Kidney tubule cell (primary cell): ENCODE measurements around the gene ZNF678.
"Not testable (repeated sequence)": the region's sequence is repeated elsewhere in the genome, so short reads cannot be mapped to it uniquely, and the experiment has no call there.

Experiments used
- DNase-seq: peaks from one replicate; pipeline ENCODE4 v3.0.0-alpha.2; 2018; ENCODE audit warnings: low spot score

The ZNF678 gene

DNA sequence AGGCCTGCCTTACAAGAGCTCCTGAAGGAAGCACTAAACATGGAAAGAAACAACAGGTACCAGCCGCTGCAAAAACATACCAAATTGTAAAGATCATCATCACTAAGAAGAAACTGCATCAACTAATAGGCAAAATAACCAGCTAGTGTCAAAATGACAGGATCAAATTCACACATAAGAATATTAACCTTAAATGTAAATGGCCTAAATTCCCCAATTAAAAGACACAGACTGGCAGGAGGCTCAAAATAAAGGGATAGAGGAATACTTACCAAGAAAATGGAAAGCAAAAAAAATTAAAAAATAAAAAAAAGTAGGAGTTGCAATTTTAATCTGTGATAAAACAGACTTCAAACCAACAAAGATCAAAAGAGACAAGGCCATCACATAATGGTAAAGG is 11.5 kb upstream of the ZNF678 start:
- not testable (repeated sequence) for DNase-seq

DNA sequence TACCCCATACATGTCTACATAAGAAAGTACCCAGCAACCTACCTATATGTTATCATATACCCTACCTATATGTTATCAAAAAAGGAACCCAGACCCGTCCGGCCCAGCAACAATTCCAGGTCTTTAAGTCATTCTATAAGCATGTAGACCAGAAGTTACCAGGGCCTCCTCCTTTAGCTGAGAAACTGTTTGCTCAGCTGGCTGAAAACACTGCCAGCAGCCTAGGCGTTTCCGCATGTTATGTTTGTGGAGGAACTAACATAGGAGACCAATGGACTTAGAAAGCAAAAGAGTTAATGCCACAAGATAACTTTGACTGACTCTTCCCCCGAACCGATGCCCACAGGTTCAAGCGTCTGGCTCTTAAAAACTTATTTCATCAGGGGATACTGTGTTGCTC is 7.1 kb upstream of the ZNF678 start:
- DNase-seq = no peak

DNA sequence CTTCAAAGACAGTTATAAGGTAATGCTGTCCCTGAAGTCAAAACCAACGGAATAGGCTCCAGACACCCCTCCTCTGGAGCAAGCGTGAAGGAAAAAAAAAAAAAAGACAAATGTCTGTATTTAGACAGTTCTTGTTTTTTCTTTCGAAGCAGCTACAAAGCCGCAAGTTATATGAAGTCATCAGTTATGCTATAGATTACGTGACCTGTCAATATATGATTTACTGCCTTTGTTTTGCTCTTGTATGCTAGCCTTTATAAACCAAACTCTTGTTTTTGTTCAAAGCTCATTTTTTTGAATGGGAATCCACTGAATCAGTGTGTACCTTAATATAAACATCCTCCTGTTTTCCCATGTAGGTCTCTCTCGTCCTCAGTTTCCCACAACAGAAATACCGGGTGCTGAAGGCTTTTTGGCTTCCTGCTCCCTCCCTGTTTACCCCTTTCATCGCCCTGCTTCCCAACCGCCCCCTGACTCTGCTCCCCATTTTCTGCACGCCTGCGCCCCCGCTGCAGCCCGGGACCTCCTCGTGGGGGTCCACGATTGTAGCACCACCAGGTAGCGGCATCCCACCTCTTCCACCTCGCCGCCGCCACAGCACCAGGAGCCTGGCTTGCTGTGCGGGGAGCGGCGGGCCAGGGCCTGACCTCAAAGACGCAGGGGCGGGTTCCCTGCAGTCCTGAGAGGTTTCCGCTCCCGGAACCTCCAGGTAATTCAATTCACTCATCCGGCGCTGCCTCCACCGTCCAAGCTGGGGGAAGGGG is 5.2 kb upstream of the ZNF678 start:
- DNase-seq = no peak

DNA sequence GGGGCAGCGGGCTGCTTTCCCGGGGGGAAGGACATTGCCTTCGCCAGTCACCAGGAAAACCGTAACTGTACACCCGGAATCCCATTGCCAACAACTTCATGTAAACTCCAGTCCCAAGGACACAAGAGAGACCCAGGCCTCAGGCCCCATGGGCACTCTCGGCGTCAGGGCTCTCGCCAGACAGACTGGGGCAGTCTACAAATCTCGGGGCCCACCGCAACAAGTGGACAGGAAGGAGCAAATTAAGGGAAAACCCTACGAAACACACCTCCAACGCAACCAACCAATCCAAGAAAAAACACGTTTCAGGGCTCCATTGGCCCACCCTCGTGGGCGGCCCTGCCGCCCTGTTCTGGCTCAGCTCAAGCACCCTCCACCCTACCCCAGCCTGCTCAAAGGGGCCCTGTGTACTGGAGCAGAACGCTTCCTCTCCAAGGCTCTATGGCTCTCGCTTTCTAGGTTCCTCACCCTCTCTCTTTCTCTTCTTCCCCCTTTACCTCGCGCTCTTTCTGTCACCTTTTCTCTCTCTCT is 4.6 kb upstream of the ZNF678 start:
- DNase-seq = no peak

DNA sequence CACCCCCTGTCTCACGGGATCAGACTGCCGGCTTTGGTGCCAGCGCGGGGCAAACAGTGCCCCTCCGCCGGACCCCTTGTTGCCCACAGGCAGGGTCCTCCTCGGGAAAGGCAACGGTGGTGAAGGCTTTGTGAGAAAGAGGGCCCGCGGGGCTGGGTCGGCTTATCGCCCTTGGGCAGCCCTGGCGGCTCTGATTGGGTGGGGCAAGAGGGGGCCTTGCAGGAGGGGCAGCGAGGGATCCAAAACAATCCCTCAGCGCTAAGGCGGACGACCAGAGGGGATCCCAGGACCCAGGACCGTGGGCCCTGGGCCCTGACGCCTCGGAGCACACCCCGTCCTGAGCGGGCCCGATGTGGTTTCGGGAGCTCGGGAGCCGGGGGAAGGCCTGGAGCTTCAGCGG is 3.9 kb upstream of the ZNF678 start:
- no peak for DNase-seq

DNA sequence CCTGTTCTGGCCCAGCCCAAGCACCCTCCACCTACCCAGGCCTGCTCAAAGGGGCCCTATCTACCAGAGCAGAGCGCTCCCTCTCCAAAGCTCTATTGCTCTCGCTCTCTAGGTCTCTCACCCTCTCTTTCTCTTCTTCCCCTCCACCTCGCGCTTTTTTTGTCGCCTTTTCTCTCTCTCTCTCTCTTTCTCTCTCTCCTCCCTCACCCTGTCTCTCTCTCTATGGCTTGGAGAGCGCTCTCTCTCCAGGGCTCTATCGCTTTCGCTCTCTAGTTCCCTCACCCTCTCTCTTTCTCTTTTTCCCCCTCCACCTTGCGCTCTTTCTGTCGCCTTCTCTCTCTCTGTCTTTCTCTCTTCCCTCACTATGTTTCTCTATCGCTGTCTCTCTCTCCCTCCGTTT is 3.4 kb upstream of the ZNF678 start:
- DNase-seq = no peak

DNA sequence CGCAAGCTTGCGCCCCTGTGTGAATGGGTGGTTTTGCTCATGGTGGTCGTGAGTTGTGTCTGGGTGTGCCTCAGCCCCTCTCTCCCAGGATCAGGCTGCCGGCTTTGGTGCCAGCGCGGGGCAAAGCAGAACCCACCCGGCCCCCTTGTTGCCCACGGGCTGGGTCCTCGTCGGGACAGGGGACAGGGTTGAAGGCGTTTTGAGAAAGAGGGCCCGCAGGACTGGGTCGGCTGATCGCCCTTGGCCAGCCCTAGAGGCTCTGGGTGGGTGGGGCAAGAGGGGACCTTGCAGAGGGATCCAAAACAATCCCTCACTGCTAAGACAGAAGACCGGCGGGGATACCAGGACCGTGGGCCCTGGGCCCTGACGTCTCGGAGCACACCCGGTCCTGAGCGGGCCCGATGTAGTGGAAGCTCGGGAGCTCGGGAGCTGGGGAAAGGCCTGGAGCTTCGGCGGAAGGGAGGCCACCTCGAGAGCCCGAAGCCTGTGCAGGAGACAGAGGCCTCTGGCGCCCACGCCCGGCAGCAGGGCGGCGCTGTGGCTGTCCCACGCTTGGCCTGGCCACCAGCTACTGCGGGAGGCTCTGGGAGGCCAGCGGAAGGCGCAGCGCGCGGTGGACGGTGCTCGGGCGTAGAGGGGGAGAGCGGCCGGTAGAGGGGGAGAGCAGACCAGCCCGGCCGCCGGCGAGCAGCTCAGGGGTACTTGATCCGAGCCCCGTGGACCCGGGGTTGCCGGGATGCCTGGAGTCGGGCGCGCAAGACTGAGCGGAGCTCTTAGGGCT is 2.8 kb upstream of the ZNF678 start:
- no peak for DNase-seq

DNA sequence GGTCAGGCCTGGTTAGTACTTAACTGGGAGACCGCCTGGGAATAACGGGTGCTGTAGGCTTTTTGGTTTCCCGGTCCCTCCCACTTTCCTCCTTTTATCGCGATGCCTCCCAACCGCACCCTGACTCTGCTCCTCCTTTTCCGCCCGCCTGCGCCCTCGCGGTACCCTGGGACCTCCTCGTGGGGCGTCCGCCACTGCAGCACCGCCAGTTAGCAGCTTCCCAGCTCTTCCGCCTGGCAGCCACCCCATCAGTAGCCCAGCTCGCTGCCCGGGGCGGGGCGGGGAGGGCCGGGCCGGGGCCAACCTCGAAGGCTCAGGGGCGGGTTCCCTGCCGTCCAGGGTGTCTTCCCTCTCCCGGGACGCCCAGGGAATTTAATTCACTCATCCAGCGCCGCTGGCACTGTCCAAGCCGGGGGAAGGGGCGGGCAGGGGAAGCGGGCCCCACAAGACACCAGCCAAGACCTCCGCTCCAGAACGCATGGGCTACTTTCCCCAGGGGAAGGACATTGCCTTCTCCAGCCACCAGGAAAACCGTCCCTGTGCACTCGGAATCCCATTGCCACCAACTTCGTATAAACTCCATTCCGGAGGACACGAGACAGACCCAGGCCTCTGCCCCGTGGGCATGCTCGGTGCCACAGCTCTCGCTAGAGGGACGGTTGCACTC is 2.0 kb upstream of the ZNF678 start:
- no peak for DNase-seq

DNA sequence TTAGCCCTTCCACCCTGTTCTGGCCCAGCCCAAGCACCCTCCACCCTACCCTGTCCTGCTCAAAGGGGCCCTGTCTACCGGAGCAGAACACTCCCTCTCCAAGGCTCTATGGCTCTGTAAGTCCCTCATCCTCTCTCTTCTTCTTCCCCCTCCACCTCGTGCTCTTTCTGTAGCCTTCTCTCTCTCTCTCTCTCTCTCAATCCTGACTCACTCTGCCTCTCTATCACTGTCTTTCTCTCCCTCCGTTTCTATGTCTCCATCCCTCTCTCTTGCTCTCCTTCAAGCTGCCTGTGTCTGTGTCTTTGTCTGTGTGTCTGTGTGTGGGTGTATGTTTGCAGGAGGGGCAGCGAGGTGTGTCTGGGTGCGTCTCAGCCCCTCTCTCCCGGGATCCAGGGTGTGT is 1.3 kb upstream of the ZNF678 start:
- no peak for DNase-seq

DNA sequence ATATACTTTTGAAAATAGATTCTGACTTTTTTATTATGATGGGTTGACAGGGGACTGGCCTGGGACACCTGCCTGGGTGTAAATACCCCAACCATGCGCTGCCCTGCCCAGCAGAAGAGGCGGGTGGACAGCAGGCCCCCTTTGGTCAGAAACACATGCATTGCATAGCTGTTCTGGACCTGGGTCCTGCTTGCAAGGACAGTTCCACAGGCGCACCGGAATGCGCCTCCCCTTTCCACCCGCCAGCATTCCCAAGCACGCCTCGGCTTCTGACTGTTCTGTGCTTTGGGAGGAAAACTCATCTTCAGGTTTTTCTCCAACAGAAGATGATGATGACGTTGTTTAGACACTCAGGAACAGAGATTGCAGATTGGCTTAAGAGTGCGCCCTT is 428 bp upstream of the ZNF678 start:
- DNase-seq = no peak

DNA sequence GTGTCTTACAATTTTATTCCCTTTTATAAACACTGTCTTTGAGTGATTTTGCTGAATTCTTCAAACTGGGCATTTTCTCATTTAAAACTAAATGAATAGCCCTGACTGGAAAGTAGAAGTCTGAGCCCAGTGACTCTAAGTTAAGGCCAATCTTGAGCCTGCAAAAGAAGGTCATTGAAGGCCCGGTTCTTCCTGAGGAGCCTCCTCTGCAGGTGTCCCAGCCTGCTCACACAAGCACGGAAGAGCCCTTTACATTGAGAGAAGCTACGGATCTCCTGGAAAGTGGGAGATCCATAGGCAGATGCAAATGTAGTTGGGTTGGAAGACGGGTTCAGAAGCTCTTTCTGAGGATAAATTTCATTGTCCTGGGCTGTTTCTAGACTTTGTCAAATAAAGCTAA is 3.9 kb downstream of the ZNF678 start:
- no peak for DNase-seq

DNA sequence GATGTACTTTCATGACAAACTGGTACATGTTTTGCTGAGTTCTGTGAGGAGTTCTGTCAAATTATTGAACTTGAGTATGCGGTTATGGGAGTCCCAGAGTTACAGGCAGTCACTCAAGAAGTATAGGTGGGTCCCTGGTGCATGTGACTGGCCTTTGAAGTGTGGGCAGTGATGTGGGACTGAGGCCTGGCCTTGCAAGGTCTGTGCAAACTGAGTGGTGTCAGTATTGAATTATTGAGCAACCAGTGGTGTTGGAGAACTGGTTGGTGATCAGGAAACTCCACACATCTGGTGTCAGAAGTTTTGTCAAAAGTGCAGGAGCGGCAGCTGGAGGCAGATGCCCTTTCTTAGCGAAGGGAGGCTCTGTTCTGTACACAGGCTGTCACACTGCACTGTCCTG is 5.2 kb downstream of the ZNF678 start:
- DNase-seq = no peak

DNA sequence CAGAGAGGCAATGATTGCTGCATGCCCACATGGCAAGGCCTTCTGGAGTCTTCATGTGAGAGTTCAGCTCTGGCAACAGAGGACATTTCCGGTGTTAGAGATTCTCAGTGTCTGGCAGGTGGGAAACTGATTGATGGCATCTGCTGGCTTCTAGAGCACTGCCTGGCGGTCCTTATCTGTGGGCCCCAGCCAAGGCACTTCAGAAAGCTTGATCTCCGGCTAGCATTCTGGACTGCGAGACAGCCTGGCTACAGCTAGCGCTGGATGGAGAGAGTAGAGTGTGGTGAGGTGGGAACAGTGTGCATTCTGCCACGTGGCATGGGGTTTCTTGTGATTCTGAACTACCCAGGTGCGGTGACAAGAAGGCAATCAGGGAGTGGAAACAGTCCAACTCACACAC is 9.4 kb downstream of the ZNF678 start:
- DNase-seq = no peak

DNA sequence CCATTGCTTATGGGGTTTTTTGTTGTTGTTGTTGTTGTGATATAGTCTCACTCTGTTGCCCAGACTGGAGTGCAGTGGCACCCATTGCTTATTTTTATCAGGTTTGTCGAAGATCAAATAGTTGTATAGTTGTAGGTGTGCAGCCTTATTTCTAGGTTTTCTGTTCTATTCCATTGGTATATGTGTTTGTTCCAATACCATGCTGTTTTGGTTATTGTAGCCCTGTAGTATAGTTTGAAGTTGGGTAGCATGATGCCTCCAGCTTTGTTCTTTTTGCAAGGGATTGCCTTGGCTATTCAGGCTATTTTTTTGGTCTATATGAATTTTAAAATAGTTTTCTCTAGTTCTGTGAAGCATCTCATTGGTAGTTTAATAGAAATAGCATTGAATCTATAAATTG is 11.6 kb downstream of the ZNF678 start:
- no peak for DNase-seq

DNA sequence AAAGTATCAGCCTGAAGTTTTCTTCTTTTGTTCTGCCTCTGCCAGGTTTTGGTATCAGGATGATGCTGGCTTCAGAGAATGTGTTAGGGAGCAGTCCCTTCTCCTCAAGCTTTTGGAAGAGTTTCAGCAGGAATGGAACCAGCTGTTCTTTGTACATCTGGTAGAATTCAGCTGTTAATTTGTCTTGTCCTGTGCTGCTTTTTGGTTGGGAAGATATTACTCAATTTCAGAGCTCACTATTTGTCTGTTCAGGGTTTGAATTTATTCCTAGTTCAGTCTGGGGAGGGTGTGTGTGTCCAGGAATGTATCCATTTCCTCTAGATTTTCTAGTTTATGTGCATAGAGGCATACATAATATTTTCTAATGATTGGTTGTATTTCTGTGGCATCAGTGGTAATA is 12.8 kb downstream of the ZNF678 start:
- DNase-seq = no peak

DNA sequence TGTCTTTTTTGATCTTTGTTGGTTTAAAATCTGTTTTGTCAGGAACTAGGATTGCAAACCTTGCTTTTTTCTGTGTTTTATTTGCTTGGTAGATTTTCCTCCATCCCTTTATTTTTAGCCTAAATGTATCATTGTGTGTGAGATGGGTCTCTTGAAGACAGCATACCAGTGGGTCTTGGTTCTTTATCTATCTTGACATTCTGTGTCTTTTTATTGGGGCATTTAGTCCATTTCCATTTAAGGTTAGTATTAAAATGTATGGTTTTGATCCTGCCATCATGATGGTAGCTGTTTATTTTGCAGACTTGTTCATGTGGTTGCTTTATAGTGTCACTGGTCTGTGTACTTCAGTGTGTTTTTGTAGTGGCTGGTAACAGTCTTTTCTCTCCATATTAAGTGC is 14.1 kb downstream of the ZNF678 start:
- DNase-seq = no peak

DNA sequence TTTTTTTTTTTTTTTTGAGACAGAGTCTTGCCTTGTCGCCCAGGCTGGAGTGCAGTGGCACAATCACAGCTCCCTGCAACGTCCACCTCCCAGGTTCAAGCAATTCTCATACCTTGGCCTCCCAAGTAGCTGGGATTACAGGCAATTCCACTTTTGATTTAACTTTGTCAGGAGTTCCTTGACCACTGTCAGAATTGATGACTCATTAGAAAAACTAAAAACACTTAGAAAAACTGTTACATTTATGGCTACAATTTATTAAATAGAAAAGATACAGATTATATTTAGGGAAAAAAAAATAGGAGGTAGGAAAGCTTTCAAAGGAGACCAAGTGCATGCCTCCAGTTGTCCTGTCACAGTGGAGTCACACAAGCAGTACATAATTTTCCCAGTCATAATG is 20.0 kb downstream of the ZNF678 start:
- no peak for DNase-seq

DNA sequence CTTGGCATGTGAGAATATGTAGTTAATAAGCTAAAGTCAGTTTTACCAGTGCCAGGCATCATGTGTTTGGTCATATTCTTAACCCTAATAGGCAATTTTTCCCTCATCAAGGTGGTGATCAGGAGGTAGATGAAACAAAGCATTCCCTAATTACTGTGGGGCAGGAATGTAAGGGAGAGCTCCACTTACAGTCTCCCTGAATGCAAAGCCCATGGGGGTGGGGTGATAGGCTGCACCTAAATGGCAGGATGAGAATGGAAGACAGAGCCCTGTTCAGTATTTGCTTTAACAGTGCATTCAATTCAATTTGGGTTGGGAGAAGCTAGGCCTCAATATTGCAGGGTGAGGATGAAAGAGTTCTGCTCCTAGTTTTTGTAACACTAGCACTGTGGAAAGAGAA is 23.4 kb downstream of the ZNF678 start:
- DNase-seq = no peak

DNA sequence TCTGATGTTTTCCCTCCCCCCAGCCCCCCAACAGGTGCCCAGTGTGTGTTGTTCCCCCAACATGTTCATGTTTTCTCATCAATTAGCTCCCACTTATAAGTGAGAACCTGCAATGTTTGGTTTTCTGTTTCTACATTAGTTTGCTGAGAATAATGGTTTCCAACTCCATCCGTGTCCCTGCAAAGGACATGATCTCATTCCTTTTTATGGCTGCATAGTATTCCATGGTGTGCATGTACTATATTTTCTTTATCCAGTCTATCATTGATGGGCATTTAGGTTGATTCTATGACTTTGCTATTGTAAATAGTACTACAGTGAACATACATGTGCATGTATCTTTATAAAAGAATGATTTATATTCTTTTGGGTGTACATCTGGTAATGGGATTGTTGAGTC is 24.6 kb downstream of the ZNF678 start:
- no peak for DNase-seq

DNA sequence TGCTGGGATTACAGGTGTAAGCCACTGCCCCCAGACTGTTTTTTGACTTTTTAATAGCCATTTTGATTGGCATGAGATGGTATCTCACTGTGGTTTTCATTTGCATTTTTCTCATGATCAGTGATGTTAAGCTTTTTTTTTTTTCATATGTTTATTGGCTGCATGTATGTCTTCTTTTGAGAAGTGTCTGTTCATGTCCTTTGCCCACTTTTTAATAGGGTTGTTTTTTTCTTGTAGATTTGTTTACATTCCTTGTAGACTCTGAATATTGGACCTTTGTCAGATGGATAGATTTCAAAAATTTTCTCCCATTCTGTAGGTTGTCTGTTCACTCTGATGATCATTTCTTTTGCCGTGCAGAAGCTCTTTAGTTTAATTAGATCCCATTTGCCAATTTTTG is 25.4 kb downstream of the ZNF678 start:
- not testable (repeated sequence) for DNase-seq

DNA sequence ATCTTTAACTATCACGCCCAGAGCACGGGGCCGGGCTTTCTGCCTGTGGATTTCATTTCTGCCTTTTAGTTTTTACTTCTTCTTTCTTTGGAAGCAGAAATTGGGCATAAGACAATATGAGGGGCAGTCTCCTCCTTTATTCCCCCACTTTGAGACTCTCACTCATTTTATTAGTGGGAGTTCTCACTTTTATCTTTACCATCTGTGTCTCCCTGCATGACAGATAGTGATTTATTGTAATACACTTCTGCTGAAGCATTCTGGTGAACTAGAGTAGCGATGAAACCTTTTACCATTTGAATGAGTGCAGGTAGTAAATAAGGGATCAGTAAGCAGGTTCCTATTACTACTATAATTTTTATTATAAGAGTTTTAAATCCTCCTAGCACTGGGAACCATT is 26.4 kb downstream of the ZNF678 start:
- not testable (repeated sequence) for DNase-seq

DNA sequence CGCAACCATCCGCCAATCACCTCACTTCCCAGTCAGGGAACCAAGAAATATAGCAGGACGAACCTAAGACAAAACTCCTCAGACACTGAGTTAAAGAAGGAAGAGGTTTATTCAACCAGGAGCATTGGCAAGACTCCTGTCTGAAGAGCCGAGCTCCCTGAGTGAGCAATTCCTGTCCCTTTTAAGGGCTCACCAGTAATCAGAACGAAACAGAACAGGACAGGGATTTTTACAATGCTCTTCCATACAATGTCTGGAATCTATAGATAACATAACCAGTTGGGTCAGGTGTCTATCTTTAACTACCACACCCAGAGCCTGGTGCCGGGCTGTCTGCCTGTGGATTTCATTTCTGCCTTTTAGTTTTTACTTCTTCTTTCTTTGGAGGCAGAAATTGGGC is 32.9 kb downstream of the ZNF678 start:
- not testable (repeated sequence) for DNase-seq

DNA sequence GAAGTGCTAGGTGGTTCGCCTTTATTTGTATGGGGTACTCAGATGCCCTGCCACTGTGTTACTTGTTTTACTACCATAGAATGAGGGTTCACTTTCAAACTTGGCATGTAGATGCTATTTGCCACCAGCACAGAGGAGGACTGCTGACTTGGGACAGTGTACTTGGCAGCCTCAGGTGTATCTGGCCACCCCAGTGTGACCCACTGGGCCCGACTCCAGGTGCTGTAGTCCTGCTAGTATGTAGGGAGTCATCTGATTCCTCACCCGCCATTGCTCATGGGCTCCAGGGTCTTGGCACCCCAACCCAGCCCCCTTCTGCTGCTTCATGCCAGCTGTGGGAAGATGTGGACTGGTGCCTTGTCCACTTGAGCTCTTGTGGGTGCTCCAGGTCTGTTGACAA is 40.0 kb downstream of the ZNF678 start:
- DNase-seq = no peak
